Left lung (tissue), 10 donors: Measurements from ENCODE around the gene RPS3. TPM values are rescaled to one million over a fixed set of nuclear protein-coding genes. Genes with fewer than 3 reads are reported as not detected.

Experiments used
- ATAC-seq: fragments of 200-7000 bp; cut with Tn5 transposase; one replicate; pipeline ENCODE4 v1.9.1; 2020; ENCODE audit warnings: moderate library complexity
- DNase-seq, 4 donors: peaks; one replicate each; pipeline ENCODE4 v3.0.0-alpha.2; 2013 to 2020
- H3K27ac ChIP-seq, 2 donors: fragments of 200-600 bp; sonication (generic) in 1 of 2; one replicate each; pipeline versions ENCODE4 v1.5.0 to v1.8.0; 2020 to 2021
- H3K27me3 ChIP-seq, 2 donors: fragments of 200-600 bp; sonication (generic) in 1 of 2; one replicate each; pipeline versions ENCODE4 v1.5.0 to v1.8.0; 2020 to 2021
- H3K36me3 ChIP-seq, 2 donors: fragments of 200-600 bp; sonication (generic) in 1 of 2; one replicate each; pipeline versions ENCODE4 v1.5.0 to v1.8.0; 2020 to 2021
- H3K4me1 ChIP-seq, 2 donors: fragments of 200-600 bp; one replicate each; pipeline ENCODE4 v1.8.0; 2021
- H3K4me3 ChIP-seq, 2 donors: fragments of 200-600 bp; sonication (generic) in 1 of 2; one replicate each; pipeline versions ENCODE4 v1.5.0 to v1.8.0; 2020 to 2021; ENCODE audit warnings: mild to moderate bottlenecking in 1 of 2
- H3K9me3 ChIP-seq, 2 donors: fragments of 200-600 bp; sonication (generic) in 1 of 2; one replicate each; pipeline versions ENCODE4 v1.5.0 to v1.8.0; 2020 to 2021
- intact Hi-C, 2 donors: fragments of 100-400 bp; cut with DNase I; formaldehyde crosslinking; loops; one replicate each; pipeline versions ENCODE4 v1.11.2 to v1.14.2; 2022
- polyA plus RNA-seq, 6 donors: library from polyadenylated mRNA; unstranded; fragments of 120-200 nt; gene quantifications; one replicate each; pipeline ENCODE4 v1.2.1, GENCODE V29; 2013; ENCODE audit not compliant: insufficient read length in 6 of 6
- total RNA-seq, 2 donors: library from RNA; stranded (reverse); fragmentation: NEBNext Ultra II Directional; extraction: Animal tissue kit (Norgen Biotek cat#: 25700); gene quantifications; one replicate each; pipeline ENCODE4 v1.2.1, GENCODE V29; 2021
- TF ChIP-seq, protein P1 (sequence below), 2 donors: fragments of 200-600 bp; sonication (generic) in 1 of 2; IDR thresholded peaks; one replicate each; pipeline versions ENCODE4 v1.5.0 to v1.8.0; 2021; ENCODE audit warnings: antibody characterized with exemption in 2 of 2
- donor health status: DM: no; HTN: yes; CAD: no.
- donor health status: DM: no; HTN: no; CAD: no.

Gene RPS3
- total and polyA plus RNA-seq, 8 donors: 1,943 to 3,888 (median 3,679) TPM

DNA sequence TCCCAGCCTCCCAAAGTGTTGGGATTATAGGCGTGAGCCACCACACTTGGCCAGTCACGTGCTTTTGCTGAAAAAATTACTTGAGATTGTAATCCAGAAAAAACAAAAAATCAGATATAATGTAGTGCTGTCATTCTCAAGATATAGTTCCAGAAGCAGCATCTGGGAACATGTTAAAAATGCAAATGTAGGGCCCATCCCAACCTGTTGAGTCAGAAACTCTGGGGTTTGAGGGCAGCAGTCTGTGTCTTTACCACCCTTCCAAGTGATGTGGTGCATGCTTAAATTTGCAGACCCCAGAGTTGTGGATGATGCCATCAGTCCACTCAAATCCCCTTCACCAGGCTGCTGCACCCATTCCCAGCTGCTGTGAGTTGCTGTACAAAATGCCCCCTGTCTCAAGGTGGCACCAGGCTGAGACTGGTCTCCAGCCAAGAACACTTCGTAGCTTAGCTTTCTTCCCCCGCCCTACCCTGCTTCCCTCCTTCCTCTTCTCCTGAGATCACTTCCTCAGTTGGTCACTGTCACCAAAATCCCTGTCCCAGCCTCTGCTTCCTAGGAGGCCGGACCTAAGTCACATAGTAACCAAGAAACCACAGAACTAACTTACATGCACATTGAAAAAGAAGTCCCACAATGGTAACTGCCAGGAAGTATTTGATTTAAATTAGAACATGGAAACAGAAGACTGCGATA is 29.6 kb upstream of the RPS3 start:
- intact Hi-C loops: no loop called here
- H3K4me1 ChIP-seq: peaks cover 0 to 59% of the 10 kb centered on the region in 2 donors
- H3K9me3 ChIP-seq: no peaks in the 10 kb centered on the region
- H3K36me3 ChIP-seq: no peaks in the 10 kb centered on the region
- H3K27ac ChIP-seq: peak overlapping the region; percentile 5 to 73
- TF ChIP-seq, protein P1, sequence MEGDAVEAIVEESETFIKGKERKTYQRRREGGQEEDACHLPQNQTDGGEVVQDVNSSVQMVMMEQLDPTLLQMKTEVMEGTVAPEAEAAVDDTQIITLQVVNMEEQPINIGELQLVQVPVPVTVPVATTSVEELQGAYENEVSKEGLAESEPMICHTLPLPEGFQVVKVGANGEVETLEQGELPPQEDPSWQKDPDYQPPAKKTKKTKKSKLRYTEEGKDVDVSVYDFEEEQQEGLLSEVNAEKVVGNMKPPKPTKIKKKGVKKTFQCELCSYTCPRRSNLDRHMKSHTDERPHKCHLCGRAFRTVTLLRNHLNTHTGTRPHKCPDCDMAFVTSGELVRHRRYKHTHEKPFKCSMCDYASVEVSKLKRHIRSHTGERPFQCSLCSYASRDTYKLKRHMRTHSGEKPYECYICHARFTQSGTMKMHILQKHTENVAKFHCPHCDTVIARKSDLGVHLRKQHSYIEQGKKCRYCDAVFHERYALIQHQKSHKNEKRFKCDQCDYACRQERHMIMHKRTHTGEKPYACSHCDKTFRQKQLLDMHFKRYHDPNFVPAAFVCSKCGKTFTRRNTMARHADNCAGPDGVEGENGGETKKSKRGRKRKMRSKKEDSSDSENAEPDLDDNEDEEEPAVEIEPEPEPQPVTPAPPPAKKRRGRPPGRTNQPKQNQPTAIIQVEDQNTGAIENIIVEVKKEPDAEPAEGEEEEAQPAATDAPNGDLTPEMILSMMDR (IDR thresholded peaks at IDR 0.05): no peak
- H3K27me3 ChIP-seq: no peaks in the 10 kb centered on the region
- H3K4me3 ChIP-seq: no peak overlapping the region
- DNase-seq (peak in 1 of 4 donors; percentile 60), ATAC-seq (peak; percentile 13)

DNA sequence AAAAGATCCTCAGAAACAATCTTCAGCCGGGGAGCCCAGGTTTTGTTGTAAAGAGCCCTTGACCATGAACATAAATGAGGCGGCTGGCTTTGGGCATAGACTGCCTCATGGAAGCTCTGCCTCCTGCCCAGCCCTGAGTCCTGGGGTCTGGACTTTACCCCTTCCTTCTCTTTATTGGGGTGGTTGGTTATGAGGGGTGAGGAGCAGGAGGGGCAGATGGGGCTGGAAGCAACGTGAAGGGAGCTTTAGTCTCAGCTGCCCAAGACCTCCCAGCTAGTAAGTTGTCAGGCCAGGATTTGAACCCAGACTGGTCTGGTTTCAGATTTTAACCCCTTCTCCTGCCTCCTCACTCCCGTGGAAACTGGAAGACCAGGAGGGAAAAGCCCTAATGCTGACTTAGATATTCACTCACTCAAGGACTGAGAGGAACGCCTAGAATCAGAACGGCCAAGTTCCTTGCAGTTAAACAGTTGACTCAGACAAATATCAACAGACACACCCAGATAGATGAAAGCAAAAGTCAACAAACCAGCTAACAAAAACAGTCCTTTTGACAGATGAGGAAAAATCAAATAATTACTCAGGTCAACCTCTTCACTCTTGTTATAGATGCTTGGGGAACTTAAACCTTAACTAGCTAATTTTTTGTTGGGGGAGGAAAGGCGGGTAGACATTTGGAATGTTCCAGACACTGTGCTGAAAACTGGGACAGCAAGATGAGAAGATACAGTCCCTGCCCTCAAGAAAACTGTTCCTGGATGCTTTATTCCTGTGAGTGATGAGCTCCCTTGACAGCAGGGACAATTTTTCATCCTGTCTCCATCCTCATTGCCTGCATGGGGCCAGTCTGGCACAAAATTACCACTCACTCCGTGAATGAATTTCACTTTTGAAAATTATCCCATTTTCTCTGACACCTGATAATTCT is 27.1 kb upstream of the RPS3 start:
- Histone ChIP-seq H3K27ac (peak overlapping the region; percentile 71 to 72), H3K4me3 (no peak overlapping the region), H3K9me3 (no peaks in the 10 kb centered on the region), H3K4me1 (peaks cover 0 to 41% of the 10 kb centered on the region in 2 donors), H3K36me3 (no peaks in the 10 kb centered on the region), H3K27me3 (no peaks in the 10 kb centered on the region)
- TF ChIP-seq, protein P1 (IDR thresholded peaks at IDR 0.05): no peak
- ATAC-seq: peak; percentile 94
- intact Hi-C loops: no loop called here
- DNase-seq: no peak

DNA sequence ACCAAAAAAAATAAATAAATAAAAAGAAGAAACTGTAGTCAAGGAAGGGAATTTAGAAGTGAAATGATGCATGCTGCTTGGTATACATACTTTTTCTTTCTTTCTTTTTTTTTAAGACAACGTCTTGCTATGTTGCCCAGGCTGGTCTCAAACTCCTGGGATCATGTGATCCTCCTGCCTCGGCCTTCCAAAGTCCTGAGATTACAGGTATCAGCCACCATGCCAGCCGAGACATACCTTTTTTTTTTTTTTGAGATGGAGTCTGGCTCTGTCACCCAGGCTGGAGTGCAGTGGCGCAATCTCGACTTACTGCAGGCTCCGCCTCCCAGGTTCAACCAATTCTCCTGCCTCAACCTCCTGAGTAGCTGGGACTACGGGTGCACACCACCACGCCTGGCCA is 26.1 kb upstream of the RPS3 start:
- peaks cover 0 to 37% of the 10 kb centered on the region in 2 donors for H3K4me1 ChIP-seq
- intact Hi-C loops: no loop called here
- no peak for DNase-seq
- no peak overlapping the region for H3K4me3 ChIP-seq
- peak overlapping the region in 1 of 2 donors; percentile 72 for H3K27ac ChIP-seq
- no peaks in the 10 kb centered on the region for H3K36me3 ChIP-seq
- H3K9me3 ChIP-seq: no peaks in the 10 kb centered on the region
- TF ChIP-seq, protein P1 (IDR thresholded peaks at IDR 0.05): no peak
- ATAC-seq: no peak
- H3K27me3 ChIP-seq: no peaks in the 10 kb centered on the region

DNA sequence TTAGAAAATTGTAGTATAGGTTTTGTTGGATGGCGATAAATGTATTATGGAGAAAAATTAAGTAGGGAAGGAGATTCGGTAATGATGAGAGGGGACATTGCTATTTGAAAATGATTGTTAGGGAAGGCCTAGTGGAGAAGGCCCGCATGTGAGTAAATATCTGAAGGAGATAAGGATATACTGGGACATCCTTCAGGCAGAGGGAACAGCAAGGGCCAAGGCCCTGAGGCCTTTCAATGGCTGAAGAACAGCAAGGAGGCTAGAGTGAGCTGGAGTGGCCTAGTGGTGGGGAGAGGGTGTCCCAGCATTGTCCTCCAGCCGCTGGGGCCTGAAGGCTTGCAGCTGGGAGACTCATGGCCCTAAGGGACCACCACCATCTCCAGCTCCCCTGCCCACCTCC is 24.7 kb upstream of the RPS3 start:
- DNase-seq (no peak), ATAC-seq (no peak)
- intact Hi-C loops: no loop called here
- no peaks in the 10 kb centered on the region for H3K27me3 ChIP-seq
- H3K4me1 ChIP-seq: peaks cover 0 to 29% of the 10 kb centered on the region in 2 donors
- H3K4me3 ChIP-seq: no peak overlapping the region
- no peak overlapping the region for H3K27ac ChIP-seq
- TF ChIP-seq, protein P1 (IDR thresholded peaks at IDR 0.05): no peak
- H3K36me3 ChIP-seq: no peaks in the 10 kb centered on the region
- no peaks in the 10 kb centered on the region for H3K9me3 ChIP-seq

DNA sequence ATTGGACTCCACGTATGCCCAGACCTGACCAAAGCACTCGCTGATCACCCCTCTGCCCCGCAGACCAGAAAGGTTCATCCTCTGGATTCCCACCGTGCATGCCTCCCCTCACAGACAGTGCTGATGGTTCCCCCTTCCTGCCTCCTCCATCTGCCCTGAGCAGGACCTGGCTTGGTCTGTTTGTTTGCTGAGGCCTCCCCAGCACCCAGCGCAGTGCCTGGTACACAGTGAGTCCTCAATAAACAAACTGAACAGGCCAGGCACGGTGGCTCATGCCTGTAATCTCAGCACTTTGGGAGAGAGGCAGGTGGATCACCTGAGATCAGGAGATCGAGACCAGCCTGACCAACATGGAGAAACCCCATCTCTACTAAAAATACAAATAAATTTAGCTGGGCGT is 23.7 kb upstream of the RPS3 start:
- TF ChIP-seq, protein P1 (IDR thresholded peaks at IDR 0.05): no peak
- Histone ChIP-seq H3K9me3 (no peaks in the 10 kb centered on the region), H3K27me3 (no peaks in the 10 kb centered on the region), H3K4me1 (peaks cover 0 to 27% of the 10 kb centered on the region in 2 donors), H3K36me3 (no peaks in the 10 kb centered on the region), H3K27ac (no peak overlapping the region), H3K4me3 (no peak overlapping the region)
- DNase-seq (no peak), ATAC-seq (no peak)
- intact Hi-C loops: no loop called here
